Measurements from ENCODE around the gene CNPY1.
"Not testable (repeated sequence)": the region's sequence is repeated elsewhere in the genome, so short reads cannot be mapped to it uniquely, and the experiment has no call there.

CNPY1 gene

GRCh38 chr7:155523168-155523675, 23.1 kb downstream of the CNPY1 start:
- no peak overlapping the region for H3K4me3 ChIP-seq (ENCODE audit: low read depth, low read length)
- TF ChIP-seq, protein P1, sequence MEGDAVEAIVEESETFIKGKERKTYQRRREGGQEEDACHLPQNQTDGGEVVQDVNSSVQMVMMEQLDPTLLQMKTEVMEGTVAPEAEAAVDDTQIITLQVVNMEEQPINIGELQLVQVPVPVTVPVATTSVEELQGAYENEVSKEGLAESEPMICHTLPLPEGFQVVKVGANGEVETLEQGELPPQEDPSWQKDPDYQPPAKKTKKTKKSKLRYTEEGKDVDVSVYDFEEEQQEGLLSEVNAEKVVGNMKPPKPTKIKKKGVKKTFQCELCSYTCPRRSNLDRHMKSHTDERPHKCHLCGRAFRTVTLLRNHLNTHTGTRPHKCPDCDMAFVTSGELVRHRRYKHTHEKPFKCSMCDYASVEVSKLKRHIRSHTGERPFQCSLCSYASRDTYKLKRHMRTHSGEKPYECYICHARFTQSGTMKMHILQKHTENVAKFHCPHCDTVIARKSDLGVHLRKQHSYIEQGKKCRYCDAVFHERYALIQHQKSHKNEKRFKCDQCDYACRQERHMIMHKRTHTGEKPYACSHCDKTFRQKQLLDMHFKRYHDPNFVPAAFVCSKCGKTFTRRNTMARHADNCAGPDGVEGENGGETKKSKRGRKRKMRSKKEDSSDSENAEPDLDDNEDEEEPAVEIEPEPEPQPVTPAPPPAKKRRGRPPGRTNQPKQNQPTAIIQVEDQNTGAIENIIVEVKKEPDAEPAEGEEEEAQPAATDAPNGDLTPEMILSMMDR (IDR thresholded peaks at IDR 0.05; ENCODE audit: insufficient read depth, low read depth, low read length, missing control alignments), result no peak
- no peak for DNase-seq (ENCODE audit: low read depth)

DNA sequence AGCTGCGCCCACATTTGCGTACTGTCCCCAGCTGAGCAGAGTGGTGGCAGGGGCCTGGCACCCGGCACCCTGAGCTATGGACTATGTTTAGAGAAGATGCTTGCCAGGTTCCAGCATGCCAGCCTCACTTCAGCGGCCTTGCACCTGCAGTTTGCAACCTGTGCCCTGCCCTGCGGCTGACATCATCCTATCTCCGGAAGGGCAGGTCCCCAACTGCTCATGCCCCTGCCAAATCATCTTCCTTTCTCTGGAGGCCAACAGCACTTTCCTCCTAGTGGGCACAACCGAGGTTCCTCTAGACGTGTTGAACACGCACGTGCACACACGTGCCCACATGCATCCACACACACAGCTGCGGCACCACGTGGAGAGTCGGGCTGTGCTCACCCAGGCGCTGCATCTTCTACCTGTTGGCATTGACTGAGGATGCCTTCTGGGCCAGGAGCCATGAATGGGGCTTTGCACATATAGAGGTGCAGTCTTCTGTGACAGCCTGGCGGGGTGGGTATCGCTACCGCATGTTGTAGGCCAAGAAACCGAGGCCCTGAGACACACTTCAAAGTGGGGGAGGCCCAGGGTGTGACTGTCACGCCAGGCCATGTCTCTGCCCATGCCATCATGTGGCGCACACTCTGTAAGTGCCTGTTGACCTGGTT, 24.5 kb downstream of the CNPY1 start:
- no peak for DNase-seq (ENCODE audit: low read depth)
- TF ChIP-seq, protein P1 (IDR thresholded peaks at IDR 0.05; ENCODE audit: insufficient read depth, low read depth, low read length, missing control alignments), result no peak
- no peak overlapping the region for H3K4me3 ChIP-seq (ENCODE audit: low read depth, low read length)

DNA sequence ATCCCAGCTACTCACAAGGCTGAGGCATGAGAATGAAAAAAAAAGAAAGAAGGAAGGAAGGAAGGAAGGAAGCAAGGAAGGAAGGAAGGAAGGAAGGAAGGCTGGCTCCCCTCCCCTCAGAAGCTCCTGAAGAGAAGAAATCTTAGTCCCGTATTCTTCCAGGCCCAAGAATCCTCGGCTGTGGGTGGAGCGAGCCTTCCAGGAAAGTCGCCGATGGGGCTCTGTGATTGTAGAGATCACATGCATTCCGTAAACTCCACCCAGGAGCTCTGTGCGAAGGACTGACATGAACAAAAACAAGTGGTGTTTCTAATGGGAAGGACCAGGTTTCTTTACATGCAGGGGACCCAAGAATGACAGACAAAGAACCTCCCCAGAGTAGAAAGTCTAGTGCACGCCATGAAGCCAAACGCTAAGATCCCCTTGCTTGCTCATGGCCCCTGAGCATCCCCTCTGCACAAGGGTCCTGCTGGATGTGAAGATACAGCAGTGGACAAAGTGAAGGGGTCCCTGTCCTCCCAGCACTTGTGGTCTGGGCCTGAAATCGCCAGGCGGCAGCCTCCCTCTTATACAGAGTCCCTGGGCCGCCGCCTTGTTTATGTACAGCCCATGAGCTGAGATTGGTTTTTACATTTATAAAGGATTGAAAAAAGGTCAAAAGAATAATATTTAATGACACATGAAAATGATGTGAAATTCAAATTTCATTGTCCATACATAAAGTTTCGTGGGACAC, 25.2 kb downstream of the CNPY1 start:
- DNase-seq (ENCODE audit: low read depth), result no peak
- TF ChIP-seq, protein P1 (IDR thresholded peaks at IDR 0.05; ENCODE audit: insufficient read depth, low read depth, low read length, missing control alignments), result no peak
- no peak overlapping the region for H3K4me3 ChIP-seq (ENCODE audit: low read depth, low read length)

GRCh38 chr7:155520114-155520513, 26.2 kb downstream of the CNPY1 start:
- DNase-seq (ENCODE audit: low read depth), result no peak
- TF ChIP-seq, protein P1 (IDR thresholded peaks at IDR 0.05; ENCODE audit: insufficient read depth, low read depth, low read length, missing control alignments), result no peak
- no peak overlapping the region for H3K4me3 ChIP-seq (ENCODE audit: low read depth, low read length)

DNA sequence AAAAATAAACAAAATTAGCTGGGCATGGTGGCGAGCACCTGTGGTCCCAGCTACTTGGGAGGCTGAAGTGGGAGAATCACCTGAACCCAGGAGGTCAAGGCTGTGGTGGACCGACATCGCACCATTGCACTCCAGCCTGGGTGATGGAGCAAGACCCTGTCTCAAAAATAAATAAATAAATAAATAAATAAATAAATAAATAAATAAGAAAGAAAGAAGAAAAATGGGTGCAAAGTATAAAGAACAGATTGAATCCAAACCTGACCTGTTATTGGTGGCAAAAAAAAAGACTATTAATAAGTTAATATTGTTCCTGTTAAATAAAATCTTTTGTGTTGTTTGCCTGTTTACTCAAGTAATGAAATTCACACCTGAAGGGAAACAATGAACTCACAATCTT, 27.0 kb downstream of the CNPY1 start:
- not testable (repeated sequence) for DNase-seq (ENCODE audit: low read depth); H3K4me3 ChIP-seq (ENCODE audit: low read depth, low read length)

- H3K4me3 ChIP-seq (ENCODE audit: low read depth, low read length), result no peak overlapping the region
- no peak for DNase-seq (ENCODE audit: low read depth)
- TF ChIP-seq, protein P1 (IDR thresholded peaks at IDR 0.05; ENCODE audit: insufficient read depth, low read depth, low read length, missing control alignments), result no peak
Measured at GRCh38 chr7:155518633-155519032, 27.7 kb downstream of the CNPY1 start.

DNA sequence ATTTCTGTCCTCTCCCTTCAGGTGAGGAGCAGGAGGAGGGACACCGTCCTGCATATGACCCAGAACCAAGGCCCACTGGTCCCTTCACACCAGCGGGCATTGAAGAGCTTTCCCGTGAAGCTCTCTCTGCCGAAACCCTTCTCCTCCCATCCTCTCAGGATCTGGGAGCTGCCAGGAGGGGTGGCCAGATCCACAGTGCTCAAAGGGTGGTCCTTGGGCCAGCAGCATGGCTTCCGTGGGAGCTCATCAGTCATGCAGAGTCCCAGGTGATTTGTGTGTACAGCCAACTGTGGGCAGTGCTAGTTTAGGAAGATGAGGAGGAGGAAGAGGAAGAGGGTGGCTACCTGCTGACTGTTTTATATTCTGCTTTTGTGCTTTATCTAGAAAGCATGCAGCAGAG, 28.4 kb downstream of the CNPY1 start:
- DNase-seq (ENCODE audit: low read depth), result no peak
- no peak overlapping the region for H3K4me3 ChIP-seq (ENCODE audit: low read depth, low read length)
- TF ChIP-seq, protein P1 (IDR thresholded peaks at IDR 0.05; ENCODE audit: insufficient read depth, low read depth, low read length, missing control alignments), result no peak

Measured in GM12865 (cell line).